Colonic mucosa (tissue), 4 donors: Measurements from ENCODE around the gene B3GNT8. TPM values are rescaled to one million over a fixed set of nuclear protein-coding genes. Genes with fewer than 3 reads are reported as not detected.
A peak's percentile ranks its signal among the peaks of the same experiment; 100 is the strongest.

Experiments used
- DNase-seq: peaks from one replicate; pipeline ENCODE4 v3.0.0-alpha.2; 2020
- H3K27ac ChIP-seq: fragments of 200-600 bp; one replicate; pipeline ENCODE4 v1.8.0; 2021
- H3K27me3 ChIP-seq: fragments of 200-600 bp; one replicate; pipeline ENCODE4 v1.8.0; 2021
- H3K36me3 ChIP-seq: fragments of 200-600 bp; one replicate; pipeline ENCODE4 v1.8.0; 2021
- H3K4me1 ChIP-seq: fragments of 200-600 bp; one replicate; pipeline ENCODE4 v1.8.0; 2021; ENCODE audit warnings: mild to moderate bottlenecking
- H3K4me3 ChIP-seq: fragments of 200-600 bp; one replicate; pipeline ENCODE4 v1.8.0; 2021
- H3K9ac ChIP-seq, 2 donors: one replicate each; pipeline ENCODE4 v1.7.0; 2013; ENCODE audit warnings: control low read depth in 2 of 2, low read depth in 2 of 2, low read length in 2 of 2
- H3K9me3 ChIP-seq: fragments of 200-600 bp; one replicate; pipeline ENCODE4 v1.8.0; 2021
- intact Hi-C: fragments of 100-400 bp; cut with DNase I; formaldehyde crosslinking; loops from one replicate; pipeline ENCODE4 v1.14.1; 2022
- total RNA-seq, 2 donors: library from RNA; stranded (reverse); fragmentation: NEBNext Ultra II Directional in 1 of 2; extraction: Animal tissue kit (Norgen Biotek cat#: 25700) in 1 of 2; gene quantifications; one replicate each; pipeline ENCODE4 v1.2.1, GENCODE V29; 2021
- TF ChIP-seq, protein P1 (sequence below): fragments of 200-600 bp; IDR thresholded peaks from one replicate; pipeline ENCODE4 v1.8.0; 2022; ENCODE audit warnings: antibody characterized with exemption, mild to moderate bottlenecking
- donor health status: healthy.
- donor health status: DM: no; HTN: no; CAD: no.
- donor health status: DM: no; HTN: no; CAD: no.

B3GNT8 gene
- total RNA-seq, 2 donors from 2014 or later, result 26.5 to 34.1 TPM

DNA sequence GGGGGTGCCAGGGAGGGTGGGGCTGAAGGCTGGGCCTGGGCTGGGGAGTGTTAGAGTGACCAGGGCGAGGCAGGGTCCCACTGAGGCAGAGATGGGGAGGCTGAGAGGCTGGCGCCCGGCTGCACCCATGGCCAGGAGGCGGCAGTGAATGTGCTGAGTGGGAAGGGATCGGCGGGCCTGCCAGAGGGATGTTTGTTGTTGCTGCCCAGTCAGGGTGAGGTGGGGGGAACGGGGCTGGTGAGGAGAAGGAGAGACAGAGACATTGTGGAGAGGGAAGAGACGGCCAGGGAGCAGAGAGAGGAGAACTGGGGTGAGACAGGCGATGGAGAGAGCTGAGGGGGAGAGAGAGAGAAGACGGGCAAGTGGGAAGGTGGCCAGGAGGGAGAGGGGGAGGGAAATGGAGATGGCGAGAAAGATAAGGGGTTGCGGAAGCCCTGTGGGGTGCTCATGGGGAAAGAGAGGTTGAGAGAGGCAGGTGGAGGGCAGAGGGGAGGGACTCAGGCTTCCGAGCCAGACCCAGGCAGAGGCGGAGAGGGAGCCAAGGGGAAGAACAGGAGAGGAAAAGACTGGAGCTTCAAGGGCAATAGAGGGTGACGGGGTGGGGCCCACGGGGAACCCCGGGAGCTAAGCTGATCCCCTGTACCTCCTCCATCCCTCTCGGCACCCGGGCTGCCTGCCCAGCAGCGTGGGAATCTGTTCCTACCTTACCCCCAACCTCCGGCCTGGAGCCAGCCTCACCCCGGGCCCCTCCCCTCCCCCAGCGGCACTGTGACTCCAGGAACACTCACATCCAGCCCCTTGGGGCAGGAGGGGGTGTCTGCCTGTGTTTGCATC, 690 bp upstream of the B3GNT8 start:
- Histone ChIP-seq H3K27ac (peak overlapping the region; percentile 76), H3K27me3 (no peaks in the 10 kb centered on the region), H3K4me1 (no peaks in the 10 kb centered on the region), H3K9me3 (no peaks in the 10 kb centered on the region), H3K4me3 (peak overlapping the region; percentile 57), H3K36me3 (peaks cover 3% of the 10 kb centered on the region), H3K9ac (peak overlapping the region; percentile 54 to 99)
- peak; percentile 54 for DNase-seq
- TF ChIP-seq, protein P1, sequence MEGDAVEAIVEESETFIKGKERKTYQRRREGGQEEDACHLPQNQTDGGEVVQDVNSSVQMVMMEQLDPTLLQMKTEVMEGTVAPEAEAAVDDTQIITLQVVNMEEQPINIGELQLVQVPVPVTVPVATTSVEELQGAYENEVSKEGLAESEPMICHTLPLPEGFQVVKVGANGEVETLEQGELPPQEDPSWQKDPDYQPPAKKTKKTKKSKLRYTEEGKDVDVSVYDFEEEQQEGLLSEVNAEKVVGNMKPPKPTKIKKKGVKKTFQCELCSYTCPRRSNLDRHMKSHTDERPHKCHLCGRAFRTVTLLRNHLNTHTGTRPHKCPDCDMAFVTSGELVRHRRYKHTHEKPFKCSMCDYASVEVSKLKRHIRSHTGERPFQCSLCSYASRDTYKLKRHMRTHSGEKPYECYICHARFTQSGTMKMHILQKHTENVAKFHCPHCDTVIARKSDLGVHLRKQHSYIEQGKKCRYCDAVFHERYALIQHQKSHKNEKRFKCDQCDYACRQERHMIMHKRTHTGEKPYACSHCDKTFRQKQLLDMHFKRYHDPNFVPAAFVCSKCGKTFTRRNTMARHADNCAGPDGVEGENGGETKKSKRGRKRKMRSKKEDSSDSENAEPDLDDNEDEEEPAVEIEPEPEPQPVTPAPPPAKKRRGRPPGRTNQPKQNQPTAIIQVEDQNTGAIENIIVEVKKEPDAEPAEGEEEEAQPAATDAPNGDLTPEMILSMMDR, result no peak
- intact Hi-C loops, result no loop called here

GRCh38 chr19:41426116-41426841, 895 bp downstream of the B3GNT8 start:
- H3K27me3 ChIP-seq, result no peaks in the 10 kb centered on the region
- peak overlapping the region; percentile 76 for H3K27ac ChIP-seq
- TF ChIP-seq, protein P1, result no peak
- H3K36me3 ChIP-seq, result peaks cover 3% of the 10 kb centered on the region
- no peaks in the 10 kb centered on the region for H3K9me3 ChIP-seq
- peak overlapping the region; percentile 83 to 99 for H3K9ac ChIP-seq
- peak overlapping the region; percentile 57 for H3K4me3 ChIP-seq
- peaks cover 6% of the 10 kb centered on the region for H3K4me1 ChIP-seq
- DNase-seq, result no peak
- intact Hi-C loops, result no loop called here

- no peak overlapping the region for H3K27ac ChIP-seq
- TF ChIP-seq, protein P1, result no peak
- H3K27me3 ChIP-seq, result no peaks in the 10 kb centered on the region
- intact Hi-C loops, result no loop called here
- H3K4me1 ChIP-seq, result peaks cover 6% of the 10 kb centered on the region
- peaks cover 3% of the 10 kb centered on the region for H3K36me3 ChIP-seq
- peak overlapping the region; percentile 83 to 99 for H3K9ac ChIP-seq
- H3K9me3 ChIP-seq, result no peaks in the 10 kb centered on the region
- DNase-seq, result peak; percentile 41
- peak overlapping the region; percentile 57 for H3K4me3 ChIP-seq
Measured at GRCh38 chr19:41425174-41426115, 1.7 kb downstream of the B3GNT8 start.

- Histone ChIP-seq H3K4me1 (peaks cover 6% of the 10 kb centered on the region), H3K4me3 (no peak overlapping the region), H3K27me3 (no peaks in the 10 kb centered on the region), H3K27ac (no peak overlapping the region), H3K9ac (peak overlapping the region in 1 of 2 donors; percentile 99), H3K36me3 (peaks cover 3% of the 10 kb centered on the region), H3K9me3 (no peaks in the 10 kb centered on the region)
- intact Hi-C loops, result no loop called here
- TF ChIP-seq, protein P1, result no peak
- DNase-seq, result no peak
Measured at GRCh38 chr19:41424335-41425173, 2.6 kb downstream of the B3GNT8 start.
